ENCODE results near the gene ACTC1. TPM values are rescaled to one million over a fixed set of nuclear protein-coding genes. Genes with fewer than 3 reads are reported as not detected.
A peak's percentile ranks its signal among the peaks of the same experiment; 100 is the strongest.

Gene ACTC1
- polyA plus RNA-seq, 1 donor from 2014 or later, result not detected

GRCh38 chr15:34759992-34760391, 35.4 kb downstream of the ACTC1 start:
- peak overlapping the region; percentile 41 for H3K4me3 ChIP-seq (ENCODE audit: low read length)
- no peaks in the 10 kb centered on the region for H3F3A ChIP-seq (ENCODE audit: insufficient read depth, low read length, poor library complexity, severe bottlenecking)
- H3K9ac ChIP-seq (ENCODE audit: low read length), result peak overlapping the region; percentile 23
- no peaks in the 10 kb centered on the region for H4K20me1 ChIP-seq (ENCODE audit: insufficient read depth)
- no peaks in the 10 kb centered on the region for H3K9me2 ChIP-seq (ENCODE audit: insufficient read depth, low read length)
- peak overlapping the region; percentile 25 for H3K4me2 ChIP-seq (ENCODE audit: low read length)
- H2AFZ ChIP-seq (ENCODE audit: low read depth, low read length), result no peak overlapping the region
- H3K27me3 ChIP-seq (ENCODE audit: insufficient read depth, low read depth, low read length), result peaks cover 22% of the 10 kb centered on the region
- H3K27ac ChIP-seq (ENCODE audit: low read length), result peak overlapping the region; percentile 67
- H3K36me3 ChIP-seq (ENCODE audit: insufficient read depth, low read length), result no peaks in the 10 kb centered on the region
- no peak for TF ChIP-seq MXI1 (conservative IDR thresholded peaks at IDR 0.05; ENCODE audit: poor library complexity, severe bottlenecking)
- no peak for TF ChIP-seq RAD21 (conservative IDR thresholded peaks at IDR 0.05)
- TF ChIP-seq EP300 (conservative IDR thresholded peaks at IDR 0.05; ENCODE audit: poor library complexity, severe bottlenecking), result no peak
- TF ChIP-seq POLR2AphosphoS5 (IDR thresholded peaks at IDR 0.05), result no peak
- no peaks in the 10 kb centered on the region for H3K9me3 ChIP-seq (ENCODE audit: low read length)
- no peaks in the 10 kb centered on the region for H3K79me2 ChIP-seq (replicated peaks; ENCODE audit: insufficient read depth, low read length)

DNA sequence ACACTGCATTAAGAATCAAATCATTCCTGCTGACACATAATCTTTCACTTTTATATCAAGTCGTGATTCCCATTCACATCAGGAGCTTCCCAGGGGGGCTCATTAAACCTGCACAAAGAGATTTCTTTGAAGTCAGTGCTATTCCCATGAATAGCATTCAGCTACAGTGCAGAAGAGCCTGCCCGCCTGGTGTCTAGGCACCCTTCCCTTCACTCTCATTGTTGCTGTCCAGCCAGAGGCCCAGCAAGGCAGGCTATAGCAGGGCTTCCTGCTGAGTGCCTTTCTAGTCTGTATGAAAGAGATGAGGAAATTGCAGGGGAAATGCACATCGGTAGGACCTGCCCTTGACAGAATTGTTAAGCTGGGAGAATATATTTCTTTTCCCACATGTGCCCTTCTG, 36.0 kb downstream of the ACTC1 start:
- H3K79me2 ChIP-seq (replicated peaks; ENCODE audit: insufficient read depth, low read length), result no peaks in the 10 kb centered on the region
- peak overlapping the region; percentile 67 for H3K27ac ChIP-seq (ENCODE audit: low read length)
- H3F3A ChIP-seq (ENCODE audit: insufficient read depth, low read length, poor library complexity, severe bottlenecking), result no peaks in the 10 kb centered on the region
- peak overlapping the region; percentile 23 for H3K9ac ChIP-seq (ENCODE audit: low read length)
- H2AFZ ChIP-seq (ENCODE audit: low read depth, low read length), result peak overlapping the region; percentile 4
- H3K9me3 ChIP-seq (ENCODE audit: low read length), result no peaks in the 10 kb centered on the region
- TF ChIP-seq SMC3 (conservative IDR thresholded peaks at IDR 0.05; ENCODE audit: poor library complexity) (no peak), EP300 (conservative IDR thresholded peaks at IDR 0.05; ENCODE audit: poor library complexity, severe bottlenecking) (peak; percentile 72), POLR2AphosphoS5 (IDR thresholded peaks at IDR 0.05) (peak; percentile 53)
- TF ChIP-seq, protein P1, sequence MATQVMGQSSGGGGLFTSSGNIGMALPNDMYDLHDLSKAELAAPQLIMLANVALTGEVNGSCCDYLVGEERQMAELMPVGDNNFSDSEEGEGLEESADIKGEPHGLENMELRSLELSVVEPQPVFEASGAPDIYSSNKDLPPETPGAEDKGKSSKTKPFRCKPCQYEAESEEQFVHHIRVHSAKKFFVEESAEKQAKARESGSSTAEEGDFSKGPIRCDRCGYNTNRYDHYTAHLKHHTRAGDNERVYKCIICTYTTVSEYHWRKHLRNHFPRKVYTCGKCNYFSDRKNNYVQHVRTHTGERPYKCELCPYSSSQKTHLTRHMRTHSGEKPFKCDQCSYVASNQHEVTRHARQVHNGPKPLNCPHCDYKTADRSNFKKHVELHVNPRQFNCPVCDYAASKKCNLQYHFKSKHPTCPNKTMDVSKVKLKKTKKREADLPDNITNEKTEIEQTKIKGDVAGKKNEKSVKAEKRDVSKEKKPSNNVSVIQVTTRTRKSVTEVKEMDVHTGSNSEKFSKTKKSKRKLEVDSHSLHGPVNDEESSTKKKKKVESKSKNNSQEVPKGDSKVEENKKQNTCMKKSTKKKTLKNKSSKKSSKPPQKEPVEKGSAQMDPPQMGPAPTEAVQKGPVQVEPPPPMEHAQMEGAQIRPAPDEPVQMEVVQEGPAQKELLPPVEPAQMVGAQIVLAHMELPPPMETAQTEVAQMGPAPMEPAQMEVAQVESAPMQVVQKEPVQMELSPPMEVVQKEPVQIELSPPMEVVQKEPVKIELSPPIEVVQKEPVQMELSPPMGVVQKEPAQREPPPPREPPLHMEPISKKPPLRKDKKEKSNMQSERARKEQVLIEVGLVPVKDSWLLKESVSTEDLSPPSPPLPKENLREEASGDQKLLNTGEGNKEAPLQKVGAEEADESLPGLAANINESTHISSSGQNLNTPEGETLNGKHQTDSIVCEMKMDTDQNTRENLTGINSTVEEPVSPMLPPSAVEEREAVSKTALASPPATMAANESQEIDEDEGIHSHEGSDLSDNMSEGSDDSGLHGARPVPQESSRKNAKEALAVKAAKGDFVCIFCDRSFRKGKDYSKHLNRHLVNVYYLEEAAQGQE (IDR thresholded peaks at IDR 0.05; ENCODE audit: borderline replicate concordance), result peak; percentile 94
- H3K27me3 ChIP-seq (ENCODE audit: insufficient read depth, low read depth, low read length), result peaks cover 29% of the 10 kb centered on the region
- H3K36me3 ChIP-seq (ENCODE audit: insufficient read depth, low read length), result no peaks in the 10 kb centered on the region
- H4K20me1 ChIP-seq (ENCODE audit: insufficient read depth), result no peaks in the 10 kb centered on the region
- H3K4me2 ChIP-seq (ENCODE audit: low read length), result peak overlapping the region; percentile 25
- H3K9me2 ChIP-seq (ENCODE audit: insufficient read depth, low read length), result no peaks in the 10 kb centered on the region
- H3K4me3 ChIP-seq (ENCODE audit: low read length), result peak overlapping the region; percentile 41

DNA sequence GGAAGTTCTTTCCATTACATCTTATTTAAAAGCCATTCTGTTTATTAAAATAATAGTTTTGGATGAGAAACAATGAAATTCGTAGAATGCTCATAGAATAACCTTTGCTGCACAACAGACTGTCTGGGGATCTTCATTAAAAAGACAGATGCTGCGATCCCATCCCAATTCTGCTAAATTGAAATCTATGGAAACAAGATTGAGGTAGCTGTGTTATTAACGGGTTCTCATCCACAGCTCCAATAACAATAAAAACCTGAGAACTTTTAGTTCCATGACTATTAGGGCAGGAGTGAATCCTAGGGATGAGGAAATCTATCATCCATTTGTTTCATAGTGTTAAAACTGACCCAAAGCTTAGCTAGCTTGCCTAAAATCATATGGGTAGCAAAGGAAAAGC, 38.1 kb downstream of the ACTC1 start:
- Histone ChIP-seq H4K20me1 (ENCODE audit: insufficient read depth) (no peaks in the 10 kb centered on the region), H3K4me3 (ENCODE audit: low read length) (no peak overlapping the region), H3K4me2 (ENCODE audit: low read length) (no peak overlapping the region), H3K9me2 (ENCODE audit: insufficient read depth, low read length) (no peaks in the 10 kb centered on the region), H3F3A (ENCODE audit: insufficient read depth, low read length, poor library complexity, severe bottlenecking) (no peaks in the 10 kb centered on the region), H3K36me3 (ENCODE audit: insufficient read depth, low read length) (no peaks in the 10 kb centered on the region), H3K27ac (ENCODE audit: low read length) (no peak overlapping the region), H2AFZ (ENCODE audit: low read depth, low read length) (no peak overlapping the region), H3K27me3 (ENCODE audit: insufficient read depth, low read depth, low read length) (peaks cover 49% of the 10 kb centered on the region), H3K9me3 (ENCODE audit: low read length) (no peaks in the 10 kb centered on the region), H3K79me2 (replicated peaks; ENCODE audit: insufficient read depth, low read length) (no peaks in the 10 kb centered on the region), H3K9ac (ENCODE audit: low read length) (no peak overlapping the region)
- TF ChIP-seq POLR2AphosphoS5 (IDR thresholded peaks at IDR 0.05), result no peak
- TF ChIP-seq TAF1 (IDR thresholded peaks at IDR 0.05; ENCODE audit: low read depth), result no peak
- no peak for TF ChIP-seq EP300 (conservative IDR thresholded peaks at IDR 0.05; ENCODE audit: poor library complexity, severe bottlenecking)
- no peak for TF ChIP-seq RAD21 (conservative IDR thresholded peaks at IDR 0.05)
- TF ChIP-seq MXI1 (conservative IDR thresholded peaks at IDR 0.05; ENCODE audit: poor library complexity, severe bottlenecking), result no peak
- TF ChIP-seq, protein P1 (IDR thresholded peaks at IDR 0.05; ENCODE audit: borderline replicate concordance), result no peak
- no peak for TF ChIP-seq CTCF (IDR thresholded peaks at IDR 0.05; ENCODE audit: poor library complexity, severe bottlenecking)
- TF ChIP-seq EZH2 (IDR thresholded peaks at IDR 0.05; ENCODE audit: borderline replicate concordance, insufficient read depth, low read length, poor library complexity, severe bottlenecking), result no peak
- TF ChIP-seq SMC3 (conservative IDR thresholded peaks at IDR 0.05; ENCODE audit: poor library complexity), result no peak
